IMR-90 (cell line): Measurements from ENCODE around the gene SOS1. TPM values are rescaled to one million over a fixed set of nuclear protein-coding genes. Genes with fewer than 3 reads are reported as not detected.

Experiments
- ATAC-seq: fragments of 200-7000 bp; cut with Tn5 transposase; 2 replicates; pipeline ENCODE4 v1.9.1; 2020; ENCODE audit warnings: low read depth, mild to moderate bottlenecking, moderate library complexity
- BruUV-seq: library from RNA; stranded (reverse); fragments of 400-500 nt; replicated peaks from 2 replicates; lab custom pipeline; 2021; lab: Mats Ljungman, UMichigan
- CTCF ChIA-PET: fragments of 300-600 bp; formaldehyde crosslinking; extraction: SDS; loops from one replicate; lab custom pipeline; 2021; ENCODE audit warnings: antibody characterized with exemption; lab: Yijun Ruan, JAX
- POLR2A ChIA-PET: fragments of 300-600 bp; sonication (Branson Sonifier 250); formaldehyde crosslinking; loops from one replicate; lab custom pipeline; 2022; ENCODE audit warnings: antibody characterized with exemption; ENCODE audit not compliant: unreplicated experiment; lab: Charles Lee
- DNase-seq: peaks from one replicate; pipeline ENCODE4 v3.0.0; 2013
- H2AFZ ChIP-seq: replicated peaks from 2 replicates; pipeline ENCODE3; 2013; ENCODE audit warnings: low read length, mild to moderate bottlenecking; ENCODE audit not compliant: poor library complexity
- H2AK5ac ChIP-seq: 2 replicates; pipeline ENCODE4 v1.6.1; 2013; ENCODE audit warnings: low read depth, low read length, inconsistent platforms
- H2AK9ac ChIP-seq: replicated peaks from 2 replicates; pipeline ENCODE3; 2013; ENCODE audit warnings: mild to moderate bottlenecking, low read depth, low read length, moderate library complexity; ENCODE audit not compliant: poor library complexity
- H2BK120ac ChIP-seq: 2 replicates; pipeline ENCODE4 v1.6.1; 2013; ENCODE audit warnings: low read depth, low read length, inconsistent platforms
- H2BK15ac ChIP-seq: 3 replicates; pipeline ENCODE4 v1.6.1; 2013; ENCODE audit warnings: low read depth, low read length, inconsistent platforms
- H2BK20ac ChIP-seq: 2 replicates; pipeline ENCODE4 v1.6.1; 2013; ENCODE audit warnings: low read depth, mild to moderate bottlenecking, inconsistent platforms, low read length, moderate library complexity
- H2BK5ac ChIP-seq: 2 replicates; pipeline ENCODE4 v1.6.1; 2013; ENCODE audit warnings: mild to moderate bottlenecking, low read depth, low read length, inconsistent platforms; ENCODE audit not compliant: poor library complexity, severe bottlenecking
- H3K14ac ChIP-seq: replicated peaks from 2 replicates; pipeline ENCODE4 v1.6.1; 2013; ENCODE audit warnings: low read depth, low read length, inconsistent platforms
- H3K18ac ChIP-seq: 2 replicates; pipeline ENCODE4 v1.6.1; 2013; ENCODE audit warnings: low read depth, low read length, control low read depth
- H3K23ac ChIP-seq: 2 replicates; pipeline ENCODE4 v1.6.1; 2013; ENCODE audit warnings: low read depth, low read length, inconsistent platforms
- H3K27ac ChIP-seq: 2 replicates; pipeline ENCODE4 v1.5.1; 2013; ENCODE audit warnings: mild to moderate bottlenecking, control low read depth, low read length; ENCODE audit not compliant: insufficient read depth
- H3K27me3 ChIP-seq: 2 replicates; pipeline ENCODE4 v1.6.1; 2013; ENCODE audit warnings: low read length; ENCODE audit not compliant: control insufficient read depth, insufficient read depth
- H3K36me3 ChIP-seq: 2 replicates; pipeline ENCODE4 v1.6.1; 2013; ENCODE audit warnings: low read length, mixed read lengths; ENCODE audit not compliant: control insufficient read depth, insufficient read depth
- H3K4ac ChIP-seq: 2 replicates; pipeline ENCODE4 v1.6.1; 2013; ENCODE audit warnings: low read depth, low read length, inconsistent platforms
- H3K4me1 ChIP-seq: 2 replicates; pipeline ENCODE4 v1.6.1; 2013; ENCODE audit warnings: low read length, mixed read lengths; ENCODE audit not compliant: control insufficient read depth, insufficient read depth
- H3K4me2 ChIP-seq: 2 replicates; pipeline ENCODE4 v1.6.1; 2013; ENCODE audit warnings: low read depth, mild to moderate bottlenecking, control low read depth, low read length, moderate library complexity
- H3K4me3 ChIP-seq: 2 replicates; pipeline ENCODE4 v1.5.1; 2013; ENCODE audit warnings: low read depth, mild to moderate bottlenecking, control low read depth, low read length, moderate library complexity; ENCODE audit not compliant: insufficient read depth
- H3K56ac ChIP-seq: 2 replicates; pipeline ENCODE4 v1.6.1; 2013; ENCODE audit warnings: low read length, inconsistent platforms; ENCODE audit not compliant: insufficient read depth; ENCODE audit errors: extremely low read depth
- H3K79me1 ChIP-seq, 2 experiments: 2 replicates each; pipeline ENCODE4 v1.6.1; 2013; ENCODE audit warnings: low read length in 2 of 2, inconsistent platforms in 1 of 2, low read depth in 1 of 2
- H3K9ac ChIP-seq: 2 replicates; pipeline ENCODE4 v1.6.1; 2013; ENCODE audit warnings: low read depth, low read length, control low read depth
- H3K9me1 ChIP-seq: 2 replicates; pipeline ENCODE4 v1.6.1; 2013; ENCODE audit warnings: low read length, inconsistent platforms; ENCODE audit not compliant: insufficient read depth
- H3K9me3 ChIP-seq: 2 replicates; pipeline ENCODE4 v1.6.1; 2013; ENCODE audit warnings: low read length; ENCODE audit not compliant: control insufficient read depth, insufficient read depth
- H4K20me1 ChIP-seq: 2 replicates; pipeline ENCODE4 v1.6.1; 2013; ENCODE audit warnings: low read length, inconsistent platforms; ENCODE audit not compliant: insufficient read depth
- H4K5ac ChIP-seq: 2 replicates; pipeline ENCODE4 v1.6.1; 2013; ENCODE audit warnings: mild to moderate bottlenecking, low read depth, low read length, control low read depth
- H4K8ac ChIP-seq, 2 experiments: 2 replicates each; pipeline ENCODE4 v1.6.1; 2013; ENCODE audit warnings: low read depth in 2 of 2, low read length in 2 of 2, control low read depth in 1 of 2, inconsistent platforms in 1 of 2
- H4K91ac ChIP-seq: 2 replicates; pipeline ENCODE4 v1.6.1; 2013; ENCODE audit warnings: low read depth, low read length, inconsistent platforms; ENCODE audit not compliant: insufficient read depth
- BHLHE40 ChIP-seq: fragments of 150-350 bp; IDR thresholded peaks from 2 replicates; pipeline ENCODE4 v1.6.1; 2016; ENCODE audit warnings: mild to moderate bottlenecking, low read depth, low read length
- CHD1 ChIP-seq: IDR thresholded peaks from 2 replicates; pipeline ENCODE4 v1.6.1; 2012; ENCODE audit warnings: low read depth, low read length, improper control_type of control experiment
- CTCF ChIP-seq: conservative IDR thresholded peaks from 2 replicates; pipeline ENCODE4 v1.5.1; 2012; ENCODE audit warnings: mild to moderate bottlenecking, low read depth, low read length, improper control_type of control experiment
- ELK1 ChIP-seq: fragments of 150-350 bp; IDR thresholded peaks from 2 replicates; pipeline ENCODE4 v1.6.1; 2016; ENCODE audit warnings: low read depth, mild to moderate bottlenecking, low read length, moderate library complexity, borderline replicate concordance
- FOS ChIP-seq: fragments of 150-350 bp; IDR thresholded peaks from 2 replicates; pipeline ENCODE4 v1.6.1; 2016; ENCODE audit warnings: low read depth, low read length
- MAFK ChIP-seq: IDR thresholded peaks from 2 replicates; pipeline ENCODE4 v1.6.1; 2012; ENCODE audit warnings: low read depth, low read length, improper control_type of control experiment
- MXI1 ChIP-seq: IDR thresholded peaks from 2 replicates; pipeline ENCODE4 v1.6.1; 2012; ENCODE audit warnings: low read depth, mild to moderate bottlenecking, low read length, moderate library complexity, borderline replicate concordance
- NFE2L2 ChIP-seq: fragments of 150-350 bp; IDR thresholded peaks from 2 replicates; pipeline ENCODE4 v1.6.1; 2016; ENCODE audit warnings: low read depth, mild to moderate bottlenecking, low read length
- POLR2A ChIP-seq: IDR thresholded peaks from 2 replicates; pipeline ENCODE4 v1.6.1; 2012; ENCODE audit warnings: mild to moderate bottlenecking, low read depth, low read length
- RCOR1 ChIP-seq: IDR thresholded peaks from 2 replicates; pipeline ENCODE4 v1.6.1; 2012; ENCODE audit warnings: mild to moderate bottlenecking, low read length, improper control_type of control experiment; ENCODE audit not compliant: insufficient replicate concordance
- RFX5 ChIP-seq: IDR thresholded peaks from 2 replicates; pipeline ENCODE4 v1.8.0; 2012; ENCODE audit warnings: low read depth, mild to moderate bottlenecking, low read length, moderate library complexity
- SMC3 ChIP-seq: fragments of 150-350 bp; IDR thresholded peaks from 2 replicates; pipeline ENCODE4 v1.6.1; 2016; ENCODE audit warnings: low read depth, mild to moderate bottlenecking, antibody characterized with exemption, low read length, moderate library complexity
- WGBS, 2 experiments: methylation state at CpG; one replicate each; pipeline versions ENCODE4 v1.1.5 to v1.1.7; 2013; ENCODE audit warnings: missing lambda C conversion rate in 2 of 2; ENCODE audit not compliant: insufficient read length in 1 of 2; ENCODE audit errors: extremely low coverage in 2 of 2; 5-methylcytosine and 5-hydroxymethylcytosine counted together
- dilution Hi-C: fragments of 300-500 bp; cut with HindIII; formaldehyde crosslinking; loops from one replicate; pipeline ENCODE4 v1.14.3; 2018; ENCODE audit warnings: low sequenced_read_pairs; ENCODE audit not compliant: unreplicated experiment
- in situ Hi-C: fragments of 300-500 bp; cut with MboI; formaldehyde crosslinking; loops from 3 replicates; pipeline ENCODE4 v1.14.3; 2019; ENCODE audit warnings: low sequenced_read_pairs, inconsistent platforms, mixed read lengths
- intact Hi-C: fragments of 100-400 bp; cut with micrococcal nuclease; formaldehyde crosslinking; loops from 2 replicates; pipeline ENCODE4 v1.10.0; 2022
- polyA plus RNA-seq, 3 experiments: library from polyadenylated mRNA; depleted of rRNA; stranded (reverse); fragments of >200 nt; gene quantifications; 2 replicates each; pipeline ENCODE4 v1.2.3, GENCODE V29; 2012; ENCODE audit warnings: low replicate concordance in 1 of 3
- total RNA-seq: library from RNA; depleted of rRNA; stranded (reverse); fragments of >200 nt; gene quantifications from 2 replicates; pipeline ENCODE4 v1.2.3, GENCODE V29; 2012

SOS1 gene
- total and polyA plus RNA-seq, 2 of the 4 experiments (the other 2 are of a cell fraction): 8.2 to 11.2 TPM

GRCh38 chr2:39107724-39108273 lies 13.1 kb downstream of the SOS1 start:
- DNase-seq (no peak), ATAC-seq (no peak)
- dilution Hi-C loops (no loop called here), intact Hi-C loops (no loop called here), in situ Hi-C loops (no loop called here)
- Histone ChIP-seq H3K9me1 (peaks cover 7% of the 10 kb centered on the region; the same call in 1 of the 2 replicates), H3K4ac (no peak overlapping the region), H3K27me3 (no peaks in the 10 kb centered on the region), H3K56ac (no peak overlapping the region), H2AK5ac (no peak overlapping the region), H4K8ac (no peak overlapping the region), H3K14ac (no peak overlapping the region), H4K5ac (peak overlapping the region; percentile 35; the same call in 1 of the 2 replicates), H3K23ac (no peak overlapping the region), H3K9me3 (no peaks in the 10 kb centered on the region), H2BK5ac (no peak overlapping the region), H2AK9ac (no peak overlapping the region), H2BK15ac (no peak overlapping the region), H3K18ac (no peak overlapping the region), H3K9ac (no peak overlapping the region), H2BK20ac (no peak overlapping the region), H4K20me1 (peaks cover 52% of the 10 kb centered on the region), H2BK120ac (no peak overlapping the region), H3K27ac (no peak overlapping the region), H2AFZ (no peak overlapping the region), H3K4me1 (peaks cover 4% of the 10 kb centered on the region), H4K91ac (no peak overlapping the region), H3K4me3 (no peak overlapping the region), H3K36me3 (peaks cover 11% of the 10 kb centered on the region), H3K79me1 (peaks cover 33 to 68% of the 10 kb centered on the region in 2 experiments), H3K4me2 (no peak overlapping the region)
- ChIA-PET POLR2A (no interaction called here), CTCF (no interaction called here)
- BruUV-seq: no TSS peak
- 40% methylated on average over 1 of the region's 2 CpGs; no CpG with 5 or more reads in 1 of the 2 experiments for WGBS, 2 experiments
- TF ChIP-seq RFX5 (no peak), BHLHE40 (no peak), CTCF (no peak), POLR2A (no peak), MAFK (no peak), MXI1 (no peak), NFE2L2 (no peak), FOS (no peak), SMC3 (no peak), ELK1 (no peak), RCOR1 (no peak), CHD1 (no peak)
